NT2/D1 (cell line): ENCODE measurements around the gene GSTM2.

Source experiments
- SUZ12 ChIP-seq: IDR thresholded peaks from 2 replicates; pipeline ENCODE4 v1.6.1; 2011; ENCODE audit not compliant: insufficient read length, insufficient read depth; ENCODE audit errors: extremely low read depth
- YY1 ChIP-seq: IDR thresholded peaks from 2 replicates; pipeline ENCODE4 v1.6.1; 2011; ENCODE audit not compliant: insufficient read length, insufficient read depth
- ZNF274 ChIP-seq: IDR thresholded peaks from 2 replicates; pipeline ENCODE4 v1.6.1; 2011; ENCODE audit warnings: mild to moderate bottlenecking, low read depth, low read length

- TF ChIP-seq ZNF274 (no peak), YY1 (no peak), SUZ12 (no peak)
Measured at GRCh38 chr1:109630898-109631512, 36.9 kb upstream of the GSTM2 start.
